GM12864 (cell line): ENCODE results near the gene WWOX.

Experiments
- DNase-seq: peaks from one replicate; pipeline ENCODE4 v3.0.0-alpha.2; 2011; ENCODE audit warnings: low read depth
- H3K4me3 ChIP-seq: 2 replicates; pipeline ENCODE4 v1.5.1; 2011; ENCODE audit warnings: mild to moderate bottlenecking, low read depth, low read length, control low read depth
- TF ChIP-seq, protein P1 (sequence below): IDR thresholded peaks from 2 replicates; pipeline ENCODE4 v1.5.1; 2011; ENCODE audit warnings: low read depth, mild to moderate bottlenecking, moderate library complexity, low read length, control low read depth, inconsistent platforms; ENCODE audit errors: missing control alignments

WWOX gene

DNA sequence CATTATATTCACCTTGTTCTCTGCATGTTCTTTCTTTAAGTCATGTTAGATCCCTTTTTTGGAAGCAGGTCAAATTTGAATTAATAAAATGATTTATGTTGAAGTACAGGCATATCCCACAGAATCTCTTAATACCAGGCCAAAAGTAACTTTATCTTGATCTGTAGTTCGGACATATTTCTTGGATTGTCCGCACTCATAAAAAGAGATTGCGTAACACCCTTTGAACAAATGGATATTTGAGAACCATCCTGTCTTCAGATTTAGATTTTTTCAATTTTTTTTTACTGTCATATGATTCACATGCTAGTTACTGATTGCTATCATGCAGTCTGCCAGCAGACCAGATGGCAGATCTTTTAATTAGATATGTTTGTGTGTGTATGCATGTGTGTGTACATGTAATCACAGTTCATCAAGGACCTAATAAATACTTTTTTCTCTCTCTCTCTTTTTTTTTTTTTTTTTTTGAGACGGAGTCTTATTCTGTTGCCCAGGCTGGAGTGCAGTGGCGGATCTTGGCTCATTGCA is 352.6 kb downstream of the WWOX start:
- TF ChIP-seq, protein P1, sequence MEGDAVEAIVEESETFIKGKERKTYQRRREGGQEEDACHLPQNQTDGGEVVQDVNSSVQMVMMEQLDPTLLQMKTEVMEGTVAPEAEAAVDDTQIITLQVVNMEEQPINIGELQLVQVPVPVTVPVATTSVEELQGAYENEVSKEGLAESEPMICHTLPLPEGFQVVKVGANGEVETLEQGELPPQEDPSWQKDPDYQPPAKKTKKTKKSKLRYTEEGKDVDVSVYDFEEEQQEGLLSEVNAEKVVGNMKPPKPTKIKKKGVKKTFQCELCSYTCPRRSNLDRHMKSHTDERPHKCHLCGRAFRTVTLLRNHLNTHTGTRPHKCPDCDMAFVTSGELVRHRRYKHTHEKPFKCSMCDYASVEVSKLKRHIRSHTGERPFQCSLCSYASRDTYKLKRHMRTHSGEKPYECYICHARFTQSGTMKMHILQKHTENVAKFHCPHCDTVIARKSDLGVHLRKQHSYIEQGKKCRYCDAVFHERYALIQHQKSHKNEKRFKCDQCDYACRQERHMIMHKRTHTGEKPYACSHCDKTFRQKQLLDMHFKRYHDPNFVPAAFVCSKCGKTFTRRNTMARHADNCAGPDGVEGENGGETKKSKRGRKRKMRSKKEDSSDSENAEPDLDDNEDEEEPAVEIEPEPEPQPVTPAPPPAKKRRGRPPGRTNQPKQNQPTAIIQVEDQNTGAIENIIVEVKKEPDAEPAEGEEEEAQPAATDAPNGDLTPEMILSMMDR: no peak
- H3K4me3 ChIP-seq: no peak overlapping the region
- no peak for DNase-seq

DNA sequence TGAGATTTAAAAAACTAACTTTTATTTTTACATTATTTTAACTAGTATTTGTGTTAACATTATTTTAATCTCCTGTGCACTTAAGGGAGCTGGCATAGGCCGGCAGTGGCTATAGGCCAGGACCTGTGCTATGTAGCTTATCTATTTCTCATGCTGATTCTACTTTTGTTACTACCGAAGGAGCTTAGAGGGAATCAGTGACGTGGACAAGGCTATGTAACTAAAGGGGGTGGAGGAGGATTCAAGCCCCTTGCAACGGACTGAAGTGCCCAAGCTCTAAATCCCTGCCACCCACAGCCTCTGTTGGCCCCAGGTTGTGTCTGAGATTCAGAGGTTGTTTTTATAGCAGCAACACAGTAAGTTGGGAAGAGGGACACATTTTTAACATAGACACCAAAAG is 356.4 kb downstream of the WWOX start:
- H3K4me3 ChIP-seq: no peak overlapping the region
- TF ChIP-seq, protein P1: no peak
- no peak for DNase-seq

DNA sequence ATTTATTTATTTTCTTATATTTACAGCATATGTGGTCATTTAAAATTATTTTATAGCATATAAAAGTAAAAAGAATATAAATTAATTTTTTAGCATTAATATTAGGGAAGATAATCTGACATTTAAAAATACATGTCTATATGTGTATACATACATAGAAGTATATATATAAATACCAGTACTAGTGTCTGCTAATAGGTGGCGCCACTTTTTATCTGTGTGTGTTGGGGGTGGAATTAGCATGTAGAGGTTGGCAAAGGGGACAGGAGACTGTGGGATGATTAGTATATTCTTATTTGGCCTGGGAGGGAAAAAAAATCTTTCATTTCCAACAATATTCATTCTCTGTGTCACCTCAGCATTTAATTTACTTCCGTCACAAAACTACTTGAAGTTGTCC is 359.1 kb downstream of the WWOX start:
- no peak overlapping the region for H3K4me3 ChIP-seq
- TF ChIP-seq, protein P1: no peak
- DNase-seq: no peak

DNA sequence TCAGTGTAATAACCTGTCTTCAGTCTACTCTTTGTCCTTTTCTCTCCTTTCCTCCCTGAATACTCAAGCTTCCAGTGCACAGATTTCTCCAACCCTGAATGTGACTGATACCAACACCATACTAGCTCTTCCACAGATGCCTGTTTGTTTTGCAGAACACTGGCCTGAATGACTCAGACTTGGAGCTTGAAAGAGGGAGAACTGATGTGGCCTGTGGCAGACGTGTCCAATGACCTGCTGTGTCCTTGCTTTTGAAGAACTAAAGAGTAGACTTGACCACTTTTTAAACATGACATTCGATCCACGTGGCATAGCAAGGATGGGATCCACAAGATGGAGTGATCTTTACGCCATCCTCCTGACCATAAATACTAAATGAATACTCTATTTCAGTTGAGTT is 361.0 kb downstream of the WWOX start:
- no peak overlapping the region for H3K4me3 ChIP-seq
- TF ChIP-seq, protein P1: no peak
- DNase-seq: no peak

DNA sequence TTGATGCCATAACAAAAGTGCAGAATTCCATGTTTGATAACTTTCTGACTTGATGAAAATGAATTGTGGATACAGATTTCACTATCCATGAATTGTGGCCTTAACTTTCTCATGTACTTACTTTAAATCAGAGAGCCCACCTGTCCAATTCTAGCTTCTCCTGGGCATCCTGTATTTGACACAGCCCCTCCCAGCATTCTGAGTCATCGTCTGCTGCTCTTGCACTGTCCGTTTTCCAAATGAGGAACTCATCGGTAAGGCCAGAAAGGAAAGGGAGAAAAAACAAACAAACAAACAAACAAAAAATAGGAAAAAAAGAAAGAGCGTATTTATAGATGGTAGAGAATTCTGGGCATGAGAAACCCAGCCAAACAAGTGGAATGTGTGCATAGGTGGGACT is 361.6 kb downstream of the WWOX start:
- TF ChIP-seq, protein P1: no peak

DNA sequence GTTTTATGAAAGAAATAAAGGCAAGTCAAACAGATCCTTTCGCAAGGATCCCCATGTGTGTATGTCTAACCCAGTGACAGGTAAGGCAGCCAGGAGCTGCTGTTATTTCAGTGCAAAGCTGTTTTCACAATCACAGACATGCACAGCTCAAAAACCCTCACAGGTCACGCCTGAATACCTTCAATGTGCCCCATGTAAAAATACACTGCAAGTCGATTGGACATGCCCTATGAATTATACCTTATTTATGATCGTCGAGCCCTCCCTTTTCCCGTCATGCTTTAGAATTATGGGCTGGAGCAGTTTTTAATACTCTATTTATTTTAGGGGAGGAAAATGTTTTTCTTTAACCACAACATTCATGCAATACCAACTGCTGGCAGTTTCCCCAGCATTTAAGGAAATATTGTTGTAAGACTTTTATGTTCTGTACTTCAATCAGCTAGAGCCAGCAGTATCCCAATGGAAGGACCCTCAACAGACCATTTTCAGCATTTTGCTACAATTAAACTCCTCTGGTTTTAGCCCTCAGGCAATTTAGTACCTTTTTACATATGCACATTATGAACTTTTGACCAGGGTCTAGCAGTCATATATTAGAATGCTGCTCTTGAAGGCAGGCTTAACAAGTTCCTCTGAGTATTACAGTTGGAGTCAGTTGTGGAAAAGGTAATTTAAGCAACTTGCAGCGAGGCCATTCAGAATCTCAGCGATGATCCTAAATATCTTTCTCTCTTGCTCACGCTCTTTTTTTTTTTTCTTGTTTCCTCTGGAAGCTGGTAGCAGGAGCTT is 362.2 kb downstream of the WWOX start:
- no peak overlapping the region for H3K4me3 ChIP-seq
- DNase-seq: no peak

More for the DNA sequence above, 361.6 kb downstream of the WWOX start:
- DNase-seq: no peak
- H3K4me3 ChIP-seq: no peak overlapping the region

More for the DNA sequence above, 362.2 kb downstream of the WWOX start:
- TF ChIP-seq, protein P1: no peak
